Coronary artery (tissue), 2 donors: ENCODE data around the gene ACACB.

Experiments
- DNase-seq: peaks from one replicate; pipeline ENCODE4 v3.0.0-alpha.2; 2017; ENCODE audit warnings: low spot score
- H3K27ac ChIP-seq, 2 donors: fragments of 200-600 bp; sonication (generic); one replicate each; pipeline ENCODE4 v1.5.1; 2016 to 2019
- H3K4me3 ChIP-seq: fragments of 200-600 bp; sonication (generic); 2 replicates; pipeline ENCODE4 v1.5.1; 2016; ENCODE audit warnings: mild to moderate bottlenecking, moderate library complexity
- TF ChIP-seq, protein P1 (sequence below): fragments of 200-600 bp; sonication (generic); IDR thresholded peaks from one replicate; pipeline ENCODE4 v1.5.1; 2019; ENCODE audit warnings: antibody characterized with exemption

Gene ACACB

DNA sequence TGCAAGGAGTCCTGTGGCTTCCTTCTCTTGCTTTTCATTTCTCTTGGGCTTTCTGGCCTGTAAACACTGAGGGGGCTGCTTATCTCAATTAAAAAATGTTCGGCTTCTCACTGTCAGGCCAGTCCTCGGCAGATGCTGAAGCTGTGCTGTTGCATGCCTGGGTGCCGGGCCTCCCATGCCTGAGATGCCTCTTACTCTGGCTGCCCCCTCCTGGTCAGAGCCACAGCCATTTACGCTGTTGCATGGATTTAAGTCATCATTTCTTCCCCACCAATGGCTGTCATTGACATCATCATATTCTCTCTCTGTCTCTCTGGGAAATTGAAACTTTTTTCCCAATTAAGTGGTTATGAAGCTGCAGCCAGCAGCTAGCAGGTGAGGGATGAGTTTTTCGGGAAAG, 139.0 kb downstream of the ACACB start:
- no peak overlapping the region for H3K27ac ChIP-seq
- no peak for DNase-seq
- H3K4me3 ChIP-seq, result no peak overlapping the region
- TF ChIP-seq, protein P1, sequence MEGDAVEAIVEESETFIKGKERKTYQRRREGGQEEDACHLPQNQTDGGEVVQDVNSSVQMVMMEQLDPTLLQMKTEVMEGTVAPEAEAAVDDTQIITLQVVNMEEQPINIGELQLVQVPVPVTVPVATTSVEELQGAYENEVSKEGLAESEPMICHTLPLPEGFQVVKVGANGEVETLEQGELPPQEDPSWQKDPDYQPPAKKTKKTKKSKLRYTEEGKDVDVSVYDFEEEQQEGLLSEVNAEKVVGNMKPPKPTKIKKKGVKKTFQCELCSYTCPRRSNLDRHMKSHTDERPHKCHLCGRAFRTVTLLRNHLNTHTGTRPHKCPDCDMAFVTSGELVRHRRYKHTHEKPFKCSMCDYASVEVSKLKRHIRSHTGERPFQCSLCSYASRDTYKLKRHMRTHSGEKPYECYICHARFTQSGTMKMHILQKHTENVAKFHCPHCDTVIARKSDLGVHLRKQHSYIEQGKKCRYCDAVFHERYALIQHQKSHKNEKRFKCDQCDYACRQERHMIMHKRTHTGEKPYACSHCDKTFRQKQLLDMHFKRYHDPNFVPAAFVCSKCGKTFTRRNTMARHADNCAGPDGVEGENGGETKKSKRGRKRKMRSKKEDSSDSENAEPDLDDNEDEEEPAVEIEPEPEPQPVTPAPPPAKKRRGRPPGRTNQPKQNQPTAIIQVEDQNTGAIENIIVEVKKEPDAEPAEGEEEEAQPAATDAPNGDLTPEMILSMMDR, result no peak

DNA sequence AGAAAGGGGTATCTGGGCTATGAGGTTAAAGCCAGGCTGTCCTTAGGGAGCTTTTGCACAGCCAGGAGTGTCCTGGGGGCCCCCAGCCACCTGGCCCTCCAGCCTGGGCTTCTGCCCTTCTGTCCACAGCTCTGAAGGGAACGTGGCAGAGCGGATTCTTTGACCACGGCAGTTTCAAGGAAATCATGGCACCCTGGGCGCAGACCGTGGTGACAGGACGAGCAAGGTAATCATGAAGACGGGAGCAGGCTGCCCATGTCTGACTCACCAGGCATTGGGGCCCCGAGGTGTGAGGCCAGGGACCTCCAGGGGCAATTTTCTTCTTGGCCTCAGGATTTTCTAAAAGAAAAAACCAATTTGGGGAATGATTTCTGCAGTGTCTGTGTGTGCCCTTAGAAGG, 139.6 kb downstream of the ACACB start:
- TF ChIP-seq, protein P1, result no peak
- Histone ChIP-seq H3K27ac (no peak overlapping the region), H3K4me3 (no peak overlapping the region)
- no peak for DNase-seq

DNA sequence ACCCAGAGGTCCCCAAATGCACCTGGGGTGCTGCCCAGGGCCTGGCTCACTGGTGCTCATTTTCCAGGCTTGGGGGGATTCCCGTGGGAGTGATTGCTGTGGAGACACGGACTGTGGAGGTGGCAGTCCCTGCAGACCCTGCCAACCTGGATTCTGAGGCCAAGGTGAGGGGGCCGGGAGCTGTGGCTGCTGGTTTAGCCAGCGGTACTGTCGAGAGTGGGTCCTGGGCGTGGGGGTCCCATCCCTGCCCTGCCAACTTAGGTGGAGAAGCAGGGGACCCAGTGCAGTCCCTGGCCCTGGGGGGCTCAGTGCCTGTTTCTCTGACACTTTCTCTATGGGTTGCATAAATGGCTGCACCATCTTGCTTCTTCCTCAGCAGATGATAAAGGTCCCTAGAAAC, 141.8 kb downstream of the ACACB start:
- TF ChIP-seq, protein P1, result no peak
- no peak for DNase-seq
- no peak overlapping the region for H3K27ac ChIP-seq
- H3K4me3 ChIP-seq, result no peak overlapping the region

DNA sequence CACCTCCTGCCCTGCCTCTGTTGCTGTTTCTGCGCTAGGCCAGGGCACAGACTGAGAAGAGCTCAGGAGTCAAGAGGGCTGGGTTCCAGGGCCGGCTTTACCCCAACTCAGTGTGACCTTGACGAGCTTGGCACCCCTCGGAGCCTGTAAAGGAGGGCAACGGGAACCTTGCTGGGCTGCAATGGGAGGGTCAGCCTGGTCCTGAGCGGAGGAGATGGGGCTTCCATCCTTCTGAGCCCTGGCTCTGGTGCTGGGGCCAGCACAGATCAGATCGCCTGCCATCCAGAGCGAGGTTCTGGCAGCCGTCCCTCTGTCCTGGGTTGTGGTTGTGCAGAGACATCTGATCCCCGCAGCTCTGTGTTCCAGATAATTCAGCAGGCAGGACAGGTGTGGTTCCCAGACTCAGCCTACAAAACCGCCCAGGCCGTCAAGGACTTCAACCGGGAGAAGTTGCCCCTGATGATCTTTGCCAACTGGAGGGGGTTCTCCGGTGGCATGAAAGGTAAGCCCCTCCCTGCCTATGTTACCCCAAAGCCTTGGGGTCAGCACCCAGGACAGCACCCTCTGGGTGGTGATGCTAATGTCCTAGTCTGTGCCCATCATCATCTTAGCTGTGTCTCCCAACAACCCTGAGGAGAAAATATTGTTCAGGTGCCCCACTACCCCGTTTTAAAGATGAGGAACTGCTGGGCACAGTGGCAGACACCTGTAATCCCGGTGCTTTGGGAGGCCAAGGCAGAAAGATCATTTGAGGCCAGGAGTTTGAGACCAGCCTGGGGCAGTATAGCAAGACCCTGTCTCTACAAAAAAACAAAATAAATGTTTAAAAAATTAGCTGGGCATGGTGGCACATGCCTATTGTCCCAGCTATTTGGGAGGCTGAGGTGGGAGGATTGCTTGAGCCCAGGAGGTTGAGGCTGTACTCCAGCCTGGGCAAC, 142.5 kb downstream of the ACACB start:
- TF ChIP-seq, protein P1, result no peak
- Histone ChIP-seq H3K4me3 (no peak overlapping the region), H3K27ac (no peak overlapping the region)
- no peak for DNase-seq

GRCh38 chr12:109259545-109259895, 143.1 kb downstream of the ACACB start:
- TF ChIP-seq, protein P1, result no peak
- H3K4me3 ChIP-seq, result no peak overlapping the region
- H3K27ac ChIP-seq, result no peak overlapping the region
- no peak for DNase-seq

DNA sequence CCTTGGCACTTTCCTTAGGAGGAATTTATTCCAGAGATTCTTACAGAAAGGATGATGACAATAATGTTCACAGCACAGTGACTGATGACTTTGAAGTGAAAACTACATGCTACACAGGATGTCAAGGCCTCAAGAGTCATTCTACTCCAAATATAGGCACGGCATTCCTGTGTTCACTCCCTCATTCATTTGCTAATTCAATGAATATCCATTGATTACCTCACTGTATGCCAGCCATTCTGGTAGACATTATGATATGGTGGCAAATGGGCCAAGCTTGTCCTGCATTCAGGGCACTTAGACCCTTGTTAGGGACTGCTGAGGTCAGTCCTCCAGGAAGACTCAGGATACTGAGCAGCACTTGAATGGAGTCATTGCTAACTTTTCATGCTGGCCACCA, 144.7 kb downstream of the ACACB start:
- DNase-seq, result no peak
- TF ChIP-seq, protein P1, result no peak
- Histone ChIP-seq H3K27ac (no peak overlapping the region), H3K4me3 (no peak overlapping the region)

DNA sequence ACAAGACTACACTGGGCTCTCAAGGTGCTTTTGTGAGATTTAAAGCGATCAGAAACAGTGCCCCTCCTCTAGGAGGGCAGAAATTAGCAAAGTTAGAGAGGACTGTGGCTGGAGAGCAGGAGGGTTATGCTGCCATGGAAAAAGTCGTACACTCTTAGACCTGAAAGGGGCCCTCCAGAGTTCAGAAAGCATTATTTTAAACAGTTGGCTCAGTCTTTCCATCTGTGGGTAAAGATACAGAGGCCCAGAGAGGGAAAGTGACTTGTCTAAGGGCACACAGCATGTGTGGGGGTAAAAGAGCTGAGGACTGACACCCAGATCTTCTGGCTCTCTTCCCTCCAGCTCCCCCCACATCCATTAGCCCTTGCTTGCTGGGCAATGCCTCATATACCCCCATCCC, 145.6 kb downstream of the ACACB start:
- no peak for DNase-seq
- Histone ChIP-seq H3K27ac (no peak overlapping the region), H3K4me3 (no peak overlapping the region)
- TF ChIP-seq, protein P1, result no peak
